SKM-1 treated with dmso at 0.1 percent for 144 hours (cell line): Measurements from ENCODE around the gene SRF.

Source experiments
- DNase-seq: peaks from one replicate; lab custom pipeline; 2025; ENCODE audit not compliant: unreplicated experiment; lab: John Stamatoyannopoulos, UW

Gene SRF

GRCh38 chr6:43207286-43207685, 36.2 kb downstream of the SRF start:
- DNase-seq: no peak

GRCh38 chr6:43211955-43212354, 40.9 kb downstream of the SRF start:
- no peak for DNase-seq

GRCh38 chr6:43213431-43213830, 42.4 kb downstream of the SRF start:
- DNase-seq: no peak

- no peak for DNase-seq
Measured at GRCh38 chr6:43215066-43215465, 44.0 kb downstream of the SRF start.

GRCh38 chr6:43216200-43216599, 45.1 kb downstream of the SRF start:
- DNase-seq: no peak

GRCh38 chr6:43217351-43217750, 46.3 kb downstream of the SRF start:
- no peak for DNase-seq

GRCh38 chr6:43219119-43219518, 48.0 kb downstream of the SRF start:
- DNase-seq: no peak

GRCh38 chr6:43219814-43220213, 48.7 kb downstream of the SRF start:
- no peak for DNase-seq

- DNase-seq: no peak
Measured at GRCh38 chr6:43220439-43220951, 49.4 kb downstream of the SRF start.

- DNase-seq: no peak
Measured at GRCh38 chr6:43221046-43221972, 50.2 kb downstream of the SRF start.

- no peak for DNase-seq
Measured at GRCh38 chr6:43222418-43223059, 51.5 kb downstream of the SRF start.

GRCh38 chr6:43223175-43223574, 52.1 kb downstream of the SRF start:
- DNase-seq: no peak

GRCh38 chr6:43226192-43226851, 55.3 kb downstream of the SRF start:
- DNase-seq: no peak

GRCh38 chr6:43228951-43229802, 58.1 kb downstream of the SRF start, which contains the start of gene DNPH1:
TSS of gene DNPH1 (minus strand) at chr6:43229481. CDS start at chr6:43229456, 25 bp downstream.
- peak; percentile 38 for DNase-seq

- no peak for DNase-seq
Measured at GRCh38 chr6:43229803-43230620, 58.9 kb downstream of the SRF start.

GRCh38 chr6:43231053-43231452, 60.0 kb downstream of the SRF start:
- no peak for DNase-seq
